DOHH2 (cell line): ENCODE results near the gene RAMP1.

Source experiments
- CTCF ChIP-seq: fragments of 200-600 bp; sonication (generic); IDR thresholded peaks from one replicate; pipeline ENCODE4 v1.5.1; 2014; ENCODE audit warnings: antibody characterized with exemption, mild to moderate bottlenecking, low read depth, low read length; ENCODE audit not compliant: poor library complexity, severe bottlenecking
- EZH2phosphoT487 ChIP-seq: fragments of 200-600 bp; sonication (generic); IDR thresholded peaks from 2 replicates; pipeline ENCODE4 v1.6.1; 2017; ENCODE audit warnings: borderline replicate concordance, mild to moderate bottlenecking, antibody characterized with exemption, low read length, moderate library complexity, mixed read lengths

- TF ChIP-seq CTCF (no peak), EZH2phosphoT487 (no peak)
These were observed 96.9 kb downstream of the RAMP1 start for GRCh38 chr2:237956402-237956736.
